ENCODE results near the gene NTSR2.

Gene NTSR2

DNA sequence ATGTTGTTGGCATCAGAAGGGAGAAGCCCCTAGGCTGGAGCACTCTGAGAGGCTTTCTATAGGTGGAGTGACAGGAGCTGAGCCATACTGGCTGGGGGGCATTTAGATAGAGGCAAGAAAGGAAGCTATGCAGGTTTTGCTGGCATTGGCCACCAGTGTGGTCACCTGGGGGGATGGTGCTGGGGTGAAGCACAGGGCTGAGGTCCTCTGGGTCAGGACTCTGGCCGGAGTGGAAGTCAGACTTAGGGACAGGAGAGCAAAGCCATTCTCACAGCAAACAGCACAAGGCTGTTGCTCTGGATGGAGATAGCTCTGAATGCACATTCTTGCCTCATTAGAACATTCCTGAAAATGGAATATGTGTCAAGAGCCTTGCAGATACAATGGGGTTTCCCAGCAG lies 47.4 kb downstream of the NTSR2 start:
- no peak for DNase-seq (ENCODE audit: extremely low spot score)
- ChIA-PET CTCF (no interaction called here), POLR2A (no interaction called here)
- TF ChIP-seq L3MBTL2 (conservative IDR thresholded peaks at IDR 0.05) (no peak), BHLHE40 (IDR thresholded peaks at IDR 0.05; ENCODE audit: borderline replicate concordance) (no peak), TARDBP (IDR thresholded peaks at IDR 0.05) (no peak), ELF4 (IDR thresholded peaks at IDR 0.05) (no peak), HDGF (IDR thresholded peaks at IDR 0.05; ENCODE audit: borderline replicate concordance) (no peak), ARNT (IDR thresholded peaks at IDR 0.05) (no peak), NFRKB (IDR thresholded peaks at IDR 0.05) (no peak), SUZ12 (IDR thresholded peaks at IDR 0.05) (no peak)

DNA sequence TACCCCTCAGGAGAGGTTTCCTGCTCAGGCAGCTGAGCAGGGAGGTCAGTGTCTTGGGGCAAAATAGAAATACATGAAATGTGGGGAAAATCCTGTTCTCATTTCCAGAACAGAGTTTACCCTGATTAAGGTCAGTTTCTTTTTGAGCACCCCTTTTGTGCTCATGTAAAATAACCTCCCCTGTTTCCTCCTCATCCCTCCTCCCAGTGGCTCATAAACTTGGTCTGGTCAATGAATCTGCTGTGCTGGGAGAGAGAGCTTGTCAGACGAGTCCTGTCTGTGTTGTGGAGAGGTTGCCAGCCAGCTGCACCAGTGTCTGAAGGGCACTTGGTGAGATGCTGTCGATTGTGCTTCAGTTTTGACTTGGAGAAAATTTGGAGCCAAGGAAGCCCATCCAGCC lies 48.6 kb downstream of the NTSR2 start:
- DNase-seq (ENCODE audit: extremely low spot score) = no peak
- POLR2A ChIA-PET = no interaction called here
- TF ChIP-seq ARNT (IDR thresholded peaks at IDR 0.05) (no peak), LEF1 (IDR thresholded peaks at IDR 0.05; ENCODE audit: borderline replicate concordance) (no peak), BHLHE40 (IDR thresholded peaks at IDR 0.05; ENCODE audit: borderline replicate concordance) (no peak), SP1 (IDR thresholded peaks at IDR 0.05) (no peak), CTBP1 (IDR thresholded peaks at IDR 0.05; ENCODE audit: borderline replicate concordance) (no peak), FOXM1 (IDR thresholded peaks at IDR 0.05; ENCODE audit: borderline replicate concordance) (no peak), L3MBTL2 (conservative IDR thresholded peaks at IDR 0.05) (no peak), ZNF384 (IDR thresholded peaks at IDR 0.05) (no peak), HDGF (IDR thresholded peaks at IDR 0.05; ENCODE audit: borderline replicate concordance) (no peak), NFRKB (IDR thresholded peaks at IDR 0.05) (no peak)
- CTCF ChIA-PET = no interaction called here

DNA sequence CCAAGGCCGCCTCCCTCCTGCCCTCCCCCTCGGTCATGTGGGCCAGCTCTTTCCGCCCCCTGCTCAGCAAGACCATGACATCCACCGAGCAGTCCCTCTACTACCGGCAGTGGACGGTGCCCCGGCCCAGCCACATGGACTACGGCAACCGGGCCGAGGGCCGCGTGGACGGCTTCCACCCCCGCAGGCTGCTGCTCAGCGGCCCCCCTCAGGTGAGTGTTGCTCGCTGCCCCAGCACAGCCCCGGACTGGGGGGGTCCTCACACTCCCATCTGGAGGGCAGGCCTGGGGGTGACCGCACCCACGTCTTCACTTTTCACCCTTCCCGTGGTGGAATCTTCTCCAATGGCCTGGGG lies 51.3 kb downstream of the NTSR2 start:
- ChIA-PET CTCF (no interaction called here), POLR2A (no interaction called here)

DNA sequence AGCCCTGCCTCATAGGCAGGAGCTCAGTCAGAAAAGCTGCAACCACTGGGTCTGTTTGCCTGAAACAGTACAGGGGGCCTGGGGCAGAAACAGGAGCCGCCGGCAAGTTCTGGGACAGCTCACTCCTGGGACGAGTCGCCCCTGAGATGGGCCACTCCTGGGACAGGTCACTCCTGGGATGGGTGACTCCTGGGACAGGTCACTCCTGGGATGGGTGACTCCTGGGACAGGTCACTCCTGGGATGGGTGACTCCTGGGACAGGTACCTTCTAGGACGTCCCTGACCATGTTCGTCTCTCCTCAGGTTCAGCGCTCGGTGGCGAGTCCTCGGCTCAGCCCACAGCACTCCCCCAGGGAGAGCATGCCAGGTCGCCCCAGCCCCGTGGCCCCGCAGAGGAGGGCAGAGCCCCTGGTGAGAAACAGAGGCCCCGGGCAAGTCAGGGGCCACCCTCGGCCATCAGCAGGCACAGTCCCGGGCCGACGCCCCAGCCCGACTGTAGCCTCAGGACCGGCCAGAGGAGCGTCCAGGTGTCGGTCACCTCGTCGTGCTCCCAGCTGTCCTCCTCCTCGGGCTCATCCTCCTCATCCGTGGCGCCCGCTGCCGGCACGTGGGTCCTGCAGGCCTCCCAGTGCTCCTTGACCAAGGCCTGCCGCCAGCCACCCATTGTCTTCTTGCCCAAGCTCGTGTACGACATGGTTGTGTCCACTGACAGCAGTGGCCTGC lies 51.8 kb downstream of the NTSR2 start:
- CTCF ChIA-PET = no interaction called here
- no peak for DNase-seq (ENCODE audit: extremely low spot score)
- POLR2A ChIA-PET = no interaction called here
- no peak for TF ChIP-seq FOXK2 (IDR thresholded peaks at IDR 0.05)
- no peak for TF ChIP-seq FOXM1 (IDR thresholded peaks at IDR 0.05; ENCODE audit: borderline replicate concordance)
- TF ChIP-seq ARNT (IDR thresholded peaks at IDR 0.05) = no peak
- TF ChIP-seq LEF1 (IDR thresholded peaks at IDR 0.05; ENCODE audit: borderline replicate concordance) = no peak
- no peak for TF ChIP-seq FOXA1 (IDR thresholded peaks at IDR 0.05)
- TF ChIP-seq SUZ12 (IDR thresholded peaks at IDR 0.05) = no peak
- no peak for TF ChIP-seq ELF4 (IDR thresholded peaks at IDR 0.05)
- no peak for TF ChIP-seq ZNF384 (IDR thresholded peaks at IDR 0.05)

More for the DNA sequence above, 51.3 kb downstream of the NTSR2 start:
- DNase-seq (ENCODE audit: extremely low spot score) = no peak
- TF ChIP-seq TARDBP (IDR thresholded peaks at IDR 0.05) (no peak), NFRKB (IDR thresholded peaks at IDR 0.05) (no peak), FOXM1 (IDR thresholded peaks at IDR 0.05; ENCODE audit: borderline replicate concordance) (no peak), ARNT (IDR thresholded peaks at IDR 0.05) (no peak), L3MBTL2 (conservative IDR thresholded peaks at IDR 0.05) (no peak), SP1 (IDR thresholded peaks at IDR 0.05) (no peak), ZNF384 (IDR thresholded peaks at IDR 0.05) (no peak), HDGF (IDR thresholded peaks at IDR 0.05; ENCODE audit: borderline replicate concordance) (no peak), CTBP1 (IDR thresholded peaks at IDR 0.05; ENCODE audit: borderline replicate concordance) (no peak)
- TF ChIP-seq, protein P1, sequence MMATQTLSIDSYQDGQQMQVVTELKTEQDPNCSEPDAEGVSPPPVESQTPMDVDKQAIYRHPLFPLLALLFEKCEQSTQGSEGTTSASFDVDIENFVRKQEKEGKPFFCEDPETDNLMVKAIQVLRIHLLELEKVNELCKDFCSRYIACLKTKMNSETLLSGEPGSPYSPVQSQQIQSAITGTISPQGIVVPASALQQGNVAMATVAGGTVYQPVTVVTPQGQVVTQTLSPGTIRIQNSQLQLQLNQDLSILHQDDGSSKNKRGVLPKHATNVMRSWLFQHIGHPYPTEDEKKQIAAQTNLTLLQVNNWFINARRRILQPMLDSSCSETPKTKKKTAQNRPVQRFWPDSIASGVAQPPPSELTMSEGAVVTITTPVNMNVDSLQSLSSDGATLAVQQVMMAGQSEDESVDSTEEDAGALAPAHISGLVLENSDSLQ (IDR thresholded peaks at IDR 0.05) = no peak

DNA sequence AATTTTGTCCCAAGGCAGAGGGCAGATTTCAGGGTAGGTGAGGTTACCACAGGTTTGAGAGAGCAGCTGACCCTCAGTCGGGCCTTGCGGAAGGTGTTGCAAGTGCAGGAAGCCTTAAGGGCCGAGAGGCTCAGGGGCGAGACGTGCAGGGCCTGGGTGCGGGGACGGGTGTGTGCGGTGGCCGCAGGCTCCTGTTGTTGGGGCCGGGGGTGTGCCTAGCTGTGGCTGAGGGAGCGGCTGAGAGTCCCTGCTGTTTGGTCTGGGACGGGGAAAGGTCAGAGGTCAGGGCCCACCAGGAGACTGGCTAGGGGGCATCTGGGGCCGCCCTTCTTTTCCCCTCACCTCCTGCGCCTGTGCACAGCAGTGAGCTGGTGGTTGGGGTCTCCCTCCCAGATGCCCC lies 52.5 kb downstream of the NTSR2 start:
- DNase-seq (ENCODE audit: extremely low spot score) = no peak
- ChIA-PET CTCF (no interaction called here), POLR2A (no interaction called here)
- TF ChIP-seq LEF1 (IDR thresholded peaks at IDR 0.05; ENCODE audit: borderline replicate concordance) (no peak), FOXA1 (IDR thresholded peaks at IDR 0.05) (no peak), NFRKB (IDR thresholded peaks at IDR 0.05) (no peak)

DNA sequence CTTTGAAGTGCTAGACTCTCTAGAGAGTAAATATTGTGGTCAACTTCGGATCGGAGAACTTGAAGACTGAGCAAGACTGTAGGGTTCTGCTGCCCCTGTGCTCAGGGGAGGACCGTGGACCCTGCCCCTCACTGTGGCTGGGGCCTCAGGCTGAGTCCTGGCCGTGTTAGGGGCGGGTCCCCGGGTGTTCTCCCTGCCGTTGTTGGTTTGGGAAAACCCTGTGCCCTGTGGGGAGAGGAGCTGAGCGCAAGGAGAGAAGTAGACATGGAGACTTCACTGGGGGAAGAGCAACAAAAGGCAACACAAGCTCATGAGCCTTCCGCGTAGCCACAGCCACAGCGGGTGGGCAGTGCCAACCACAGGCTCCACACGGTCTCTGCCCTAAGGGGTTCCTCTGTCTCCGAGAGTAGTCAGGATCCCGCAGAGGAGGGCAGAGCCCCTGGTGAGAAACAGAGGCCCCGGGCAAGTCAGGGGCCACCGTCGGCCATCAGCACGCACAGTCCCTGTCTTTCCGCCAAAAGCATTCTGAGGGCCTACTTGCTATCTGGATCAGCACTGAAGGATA lies 53.1 kb downstream of the NTSR2 start:
- CTCF ChIA-PET = no interaction called here
- TF ChIP-seq FOXK2 (IDR thresholded peaks at IDR 0.05) = no peak
- TF ChIP-seq SP1 (IDR thresholded peaks at IDR 0.05) = no peak
- TF ChIP-seq FOXM1 (IDR thresholded peaks at IDR 0.05; ENCODE audit: borderline replicate concordance) = no peak
- TF ChIP-seq FOXA1 (IDR thresholded peaks at IDR 0.05) = no peak
- TF ChIP-seq, protein P1 (IDR thresholded peaks at IDR 0.05) = no peak
- TF ChIP-seq ELF4 (IDR thresholded peaks at IDR 0.05) = no peak
- TF ChIP-seq ZNF384 (IDR thresholded peaks at IDR 0.05) = no peak
- no peak for TF ChIP-seq ARNT (IDR thresholded peaks at IDR 0.05)
- TF ChIP-seq BHLHE40 (IDR thresholded peaks at IDR 0.05; ENCODE audit: borderline replicate concordance) = no peak
- no peak for TF ChIP-seq NFRKB (IDR thresholded peaks at IDR 0.05)
- TF ChIP-seq L3MBTL2 (conservative IDR thresholded peaks at IDR 0.05) = no peak
- no peak for TF ChIP-seq LEF1 (IDR thresholded peaks at IDR 0.05; ENCODE audit: borderline replicate concordance)
- TF ChIP-seq SUZ12 (IDR thresholded peaks at IDR 0.05) = no peak
- no peak for TF ChIP-seq HDGF (IDR thresholded peaks at IDR 0.05; ENCODE audit: borderline replicate concordance)
- DNase-seq (ENCODE audit: extremely low spot score) = no peak
- POLR2A ChIA-PET = no interaction called here

DNA sequence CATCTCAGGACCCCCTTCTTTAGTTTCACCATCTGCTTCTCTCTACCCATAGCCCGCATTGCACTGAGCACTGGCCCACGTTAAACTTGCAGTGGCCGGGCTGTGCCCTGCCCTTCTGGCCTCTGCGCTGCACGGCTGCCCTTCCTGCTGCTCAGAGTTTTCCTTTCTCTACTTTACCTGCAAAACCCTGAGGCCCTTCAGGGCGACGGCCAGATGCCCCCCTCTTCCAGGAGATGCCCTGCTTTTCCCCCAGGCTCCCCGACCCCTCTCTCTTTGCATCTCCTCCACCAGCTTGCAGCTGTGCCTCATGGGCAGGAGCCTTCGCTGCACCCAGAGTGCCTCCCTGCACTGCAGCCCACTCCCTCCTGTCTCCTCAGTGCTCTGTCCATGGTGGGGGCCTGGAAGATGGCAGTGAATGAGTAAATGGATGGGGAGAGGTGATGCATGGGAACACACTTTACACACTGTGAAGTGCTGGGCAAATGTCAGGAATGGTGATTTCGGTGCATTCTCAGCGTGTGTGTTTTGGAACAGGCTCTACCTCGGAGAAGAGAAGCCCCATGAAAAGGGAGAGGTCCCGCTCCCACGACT lies 53.8 kb downstream of the NTSR2 start:
- ChIA-PET CTCF (no interaction called here), POLR2A (no interaction called here)
- no peak for DNase-seq (ENCODE audit: extremely low spot score)
- TF ChIP-seq ELF4 (IDR thresholded peaks at IDR 0.05) = no peak
- no peak for TF ChIP-seq FOXA1 (IDR thresholded peaks at IDR 0.05)
